GM12872 (cell line): Measurements from ENCODE around the gene MANEA.

ENCODE experiments used
- TF ChIP-seq, protein P1 (sequence below): IDR thresholded peaks from 3 replicates; pipeline ENCODE4 v1.5.1; 2011; ENCODE audit warnings: low read depth, mild to moderate bottlenecking, low read length, moderate library complexity; ENCODE audit not compliant: insufficient read depth

The MANEA gene

DNA sequence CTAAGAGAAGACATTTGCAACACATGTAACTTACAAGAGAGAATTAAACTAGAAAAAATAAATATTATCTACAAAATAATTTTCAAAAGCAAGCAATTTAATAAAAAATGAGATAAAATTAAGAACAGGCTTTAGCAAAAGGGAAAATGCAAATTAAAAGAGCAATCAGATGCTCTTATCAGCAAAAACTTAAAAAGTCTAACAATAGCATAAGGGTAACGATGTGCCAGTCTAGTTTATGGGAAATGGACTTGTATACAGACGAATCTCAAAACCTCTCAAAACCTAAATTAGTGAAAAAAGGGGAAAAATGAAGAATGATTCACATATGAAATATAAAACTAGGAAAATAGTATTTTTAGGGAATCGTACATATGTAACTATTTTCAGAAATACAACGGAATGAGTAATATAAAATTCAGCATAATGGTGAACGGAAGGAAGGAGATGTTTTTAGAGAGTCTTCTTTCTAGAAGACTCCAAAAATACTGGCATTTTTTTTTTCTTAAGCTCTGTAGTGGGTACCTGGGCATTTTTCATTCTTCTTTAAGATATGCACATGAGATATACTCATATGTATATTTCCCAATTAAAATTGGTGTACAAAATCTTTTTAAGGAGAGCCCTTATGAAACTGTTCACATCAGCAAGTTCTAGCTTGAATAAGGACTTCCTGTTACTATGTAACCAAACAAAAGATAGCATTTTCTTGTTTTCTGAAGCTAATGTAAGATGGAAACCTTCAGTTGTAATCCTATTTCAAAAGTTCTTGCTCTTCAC lies 927 bp upstream of the MANEA start:
- TF ChIP-seq, protein P1, sequence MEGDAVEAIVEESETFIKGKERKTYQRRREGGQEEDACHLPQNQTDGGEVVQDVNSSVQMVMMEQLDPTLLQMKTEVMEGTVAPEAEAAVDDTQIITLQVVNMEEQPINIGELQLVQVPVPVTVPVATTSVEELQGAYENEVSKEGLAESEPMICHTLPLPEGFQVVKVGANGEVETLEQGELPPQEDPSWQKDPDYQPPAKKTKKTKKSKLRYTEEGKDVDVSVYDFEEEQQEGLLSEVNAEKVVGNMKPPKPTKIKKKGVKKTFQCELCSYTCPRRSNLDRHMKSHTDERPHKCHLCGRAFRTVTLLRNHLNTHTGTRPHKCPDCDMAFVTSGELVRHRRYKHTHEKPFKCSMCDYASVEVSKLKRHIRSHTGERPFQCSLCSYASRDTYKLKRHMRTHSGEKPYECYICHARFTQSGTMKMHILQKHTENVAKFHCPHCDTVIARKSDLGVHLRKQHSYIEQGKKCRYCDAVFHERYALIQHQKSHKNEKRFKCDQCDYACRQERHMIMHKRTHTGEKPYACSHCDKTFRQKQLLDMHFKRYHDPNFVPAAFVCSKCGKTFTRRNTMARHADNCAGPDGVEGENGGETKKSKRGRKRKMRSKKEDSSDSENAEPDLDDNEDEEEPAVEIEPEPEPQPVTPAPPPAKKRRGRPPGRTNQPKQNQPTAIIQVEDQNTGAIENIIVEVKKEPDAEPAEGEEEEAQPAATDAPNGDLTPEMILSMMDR, result no peak

DNA sequence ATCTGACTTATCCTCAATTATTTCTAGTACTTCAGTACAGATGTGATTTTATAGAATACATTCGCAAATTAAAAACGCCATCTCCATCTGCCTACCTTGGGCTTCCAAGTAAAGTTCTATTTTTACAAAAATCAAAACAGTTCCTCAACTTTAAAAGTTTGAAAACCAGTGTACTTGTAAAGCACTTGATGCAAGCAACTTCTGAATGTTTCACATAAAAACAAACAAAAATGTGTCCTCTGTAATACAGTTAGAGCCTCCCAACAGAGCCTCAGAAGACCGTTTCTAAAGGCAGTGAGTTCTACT lies 384 bp upstream of the MANEA start:
- TF ChIP-seq, protein P1, result no peak

DNA sequence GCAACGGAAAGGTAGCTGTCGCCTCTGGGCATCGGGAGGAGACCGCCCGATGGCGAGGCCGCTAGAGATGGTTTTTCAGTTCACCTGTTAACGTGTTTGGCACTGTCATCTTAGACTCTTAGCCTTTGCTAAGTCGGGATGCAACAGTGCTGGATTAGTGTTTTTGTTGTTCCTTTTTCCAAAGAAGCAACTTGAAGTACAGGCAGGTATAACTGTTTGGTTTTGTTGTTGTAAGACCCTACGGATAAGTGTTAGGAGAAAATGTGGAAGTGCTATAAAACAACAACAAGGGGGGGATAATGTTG lies 723 bp downstream of the MANEA start:
- TF ChIP-seq, protein P1, result no peak

DNA sequence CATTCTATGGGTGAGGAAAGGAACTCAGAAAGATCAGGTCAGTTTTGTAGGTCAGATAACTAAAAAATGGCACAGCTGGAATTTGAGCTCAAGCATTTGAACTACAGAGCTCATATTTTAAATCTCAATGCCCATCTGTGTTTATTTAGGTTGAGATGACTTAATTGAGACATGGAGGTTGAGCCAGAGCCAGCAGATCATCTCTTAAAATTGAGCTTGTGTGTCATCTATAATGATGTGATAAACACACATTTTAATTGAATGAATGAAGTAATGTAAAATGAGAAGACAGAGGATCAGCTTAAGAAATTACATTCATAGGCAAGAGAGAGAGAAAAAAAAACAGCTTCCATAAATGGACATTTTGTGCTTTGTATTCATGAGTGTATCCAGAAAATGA lies 3.7 kb downstream of the MANEA start:
- TF ChIP-seq, protein P1, result no peak

DNA sequence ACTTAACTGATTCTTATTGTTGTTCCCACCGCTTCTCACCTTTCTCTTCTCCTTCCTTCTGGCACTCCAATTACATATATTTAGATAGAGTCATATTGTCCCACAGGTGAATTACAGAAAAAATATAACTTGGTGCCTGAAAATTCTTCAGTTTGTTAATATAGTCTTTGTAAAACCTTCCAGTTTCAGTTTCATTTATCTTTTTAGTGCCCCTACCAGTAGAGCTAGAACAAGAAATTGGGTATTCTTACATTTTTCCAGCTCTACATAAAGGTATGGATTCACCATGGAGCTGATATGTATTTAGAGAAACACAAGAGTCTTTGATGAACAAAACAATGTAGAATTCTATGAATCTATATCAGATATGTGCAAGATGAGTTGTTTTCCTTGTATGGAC lies 10.7 kb downstream of the MANEA start:
- TF ChIP-seq, protein P1, result no peak

DNA sequence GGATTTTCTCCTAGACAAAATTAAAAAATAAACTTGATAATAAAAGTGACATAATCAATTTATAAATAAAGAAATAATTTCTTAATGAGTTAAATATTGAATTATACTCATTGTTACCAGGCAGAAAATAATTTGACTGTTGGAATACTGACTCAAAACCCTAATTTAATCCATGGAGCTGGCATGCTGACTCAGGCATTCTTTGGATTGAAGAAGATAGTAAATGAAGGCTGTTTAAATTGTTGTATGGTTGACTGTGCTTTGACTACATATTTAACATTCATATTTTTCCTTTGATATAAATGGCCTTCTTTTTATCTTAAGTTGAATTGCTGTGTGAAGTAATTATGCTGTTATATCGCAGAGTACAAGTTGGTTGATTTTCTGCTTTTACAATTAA lies 11.7 kb downstream of the MANEA start:
- TF ChIP-seq, protein P1, result no peak

DNA sequence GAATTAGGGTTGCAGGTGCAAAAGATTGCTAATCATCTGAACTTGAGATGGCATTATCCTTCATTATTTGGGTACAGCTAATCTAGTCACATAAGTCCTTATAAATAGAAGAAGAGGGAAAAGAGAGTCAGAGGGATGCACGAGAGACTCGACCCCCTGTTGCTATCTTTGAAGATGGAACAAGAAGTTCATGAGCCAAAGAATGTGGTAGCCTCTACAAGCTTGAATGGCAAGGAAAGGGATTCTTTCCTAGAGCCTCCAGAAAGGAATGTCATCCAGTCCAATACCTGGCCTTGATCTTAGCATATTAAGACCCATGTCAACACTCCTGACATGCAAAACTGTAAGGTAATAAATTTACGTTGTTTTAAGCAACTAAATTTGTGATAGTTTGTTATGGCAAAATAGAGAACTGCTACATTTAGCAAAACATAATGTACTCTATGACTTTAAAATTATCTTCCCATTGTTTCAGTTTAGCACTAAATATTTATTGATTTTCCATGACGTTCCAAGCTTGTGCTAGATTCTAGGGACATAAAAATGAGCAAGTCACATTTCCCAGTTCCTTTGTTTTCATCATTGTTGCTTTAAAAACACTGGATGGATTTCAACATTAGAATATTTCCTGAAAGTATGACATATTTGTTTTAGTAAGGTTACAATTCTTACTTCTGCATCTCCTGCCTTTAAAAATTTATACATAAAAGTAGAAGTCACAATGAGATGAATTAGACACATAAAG lies 12.7 kb downstream of the MANEA start:
- TF ChIP-seq, protein P1, result no peak
